Measurements from ENCODE around the gene GDPD4. TPM values are rescaled to one million over a fixed set of nuclear protein-coding genes. Genes with fewer than 3 reads are reported as not detected.
A peak's percentile ranks its signal among the peaks of the same experiment; 100 is the strongest.

GDPD4 gene
- total and polyA plus RNA-seq, 9 of the 15 experiments (the other 6 are each of a cell fraction or from before 2014, with no cell fraction given): 0.40 TPM; not detected in 8

DNA sequence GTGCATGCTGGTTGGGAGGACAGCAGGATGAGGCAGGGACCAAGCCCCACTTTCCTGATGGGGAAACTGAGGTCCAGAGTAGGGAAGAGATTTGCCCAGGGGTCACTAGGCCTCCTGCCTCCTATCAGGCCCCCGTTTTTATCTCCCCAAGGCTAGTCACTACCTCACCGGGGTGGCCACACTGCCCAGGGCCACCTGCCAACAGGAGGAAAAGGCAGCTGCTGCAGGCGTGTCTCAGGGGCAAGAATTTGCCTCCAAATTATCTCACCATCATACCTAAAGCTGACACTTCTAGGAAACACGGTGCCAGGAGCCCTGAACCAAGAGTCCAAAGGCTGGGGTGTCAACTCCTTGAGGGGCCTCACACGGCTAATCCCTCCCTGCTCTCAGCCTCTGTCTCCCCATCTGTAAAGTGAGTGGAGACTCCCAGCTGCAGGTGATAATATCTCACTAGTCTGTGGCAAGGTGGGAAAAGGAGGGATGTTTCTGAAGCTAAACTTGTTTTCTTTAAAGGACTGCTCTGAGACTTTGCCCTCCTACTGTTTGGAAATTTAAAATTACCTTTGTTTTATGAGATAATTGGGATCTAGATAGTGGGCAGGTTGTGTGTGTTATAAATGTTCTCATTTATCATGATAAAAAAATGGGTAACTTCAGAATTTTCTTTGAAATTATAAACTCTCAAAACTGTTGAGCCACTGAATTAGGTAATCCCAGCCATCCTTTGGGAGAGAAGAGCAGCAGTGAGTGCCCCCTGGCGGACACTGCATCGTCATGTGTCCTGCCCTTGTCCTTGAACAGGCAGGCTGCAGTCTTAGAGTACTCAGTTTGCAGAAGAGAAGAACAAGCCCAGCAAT, 113.5 kb downstream of the GDPD4 start:
- Histone ChIP-seq H3K9me1 (ENCODE audit: control insufficient read depth, insufficient read depth, low read length) (no peaks in the 10 kb centered on the region), H3K4me2 (ENCODE audit: insufficient read depth, low read length) (no peak overlapping the region), H3K4me1 (replicated peaks in 1 of 2; ENCODE audit: control insufficient read depth in 2 of 2, insufficient read depth in 2 of 2, low read length in 2 of 2) (peaks cover 4 to 29% of the 10 kb centered on the region in 2 experiments; a peak in 3 of 5 replicates), H3K27ac (ENCODE audit: extremely low read depth, low read depth, low read length) (no peak overlapping the region), H4K20me1 (replicated peaks; ENCODE audit: control insufficient read depth, insufficient read depth, low read length) (no peaks in the 10 kb centered on the region), H3K9ac (ENCODE audit: insufficient read depth in 1 of 2, low read depth in 2 of 2, low read length in 2 of 2) (0 out of 4 replicates have a peak overlapping the region, but pooled peaks of 1 of the 2 experiments have one; percentile 9), H2AFZ (ENCODE audit: low read depth, low read length) (no peak overlapping the region), H3K36me3 (ENCODE audit: control insufficient read depth, insufficient read depth, low read length) (no peaks in the 10 kb centered on the region), H3K27me3 (ENCODE audit: control insufficient read depth in 2 of 2, insufficient read depth in 2 of 2, low read length in 2 of 2) (peaks cover 9 to 52% of the 10 kb centered on the region in 2 experiments; a peak in 4 of 5 replicates), H3K4me3 (no peak overlapping the region), H3K9me3 (replicated peaks; ENCODE audit: control insufficient read depth, insufficient read depth, low read depth, low read length) (no peaks in the 10 kb centered on the region), H3K79me2 (ENCODE audit: control insufficient read depth, insufficient read depth, low read length) (no peaks in the 10 kb centered on the region)
- ChIA-PET CTCF (ENCODE audit: low intra/inter-chr PET ratio) (interaction anchor here (0.6 to 2.4 kb wide), 9 partner anchors 60 to 981 kb away, joined by 3 to 23 read pairs (median 3); partner anchors contain the start of gene MYO7A), POLR2A (interaction anchor here (0.6 to 1.5 kb wide), 4 partner anchors 11 to 199 kb away, joined by 3 read pairs; no protein-coding TSS in a partner anchor)
- DNase-seq (ENCODE audit: extremely low read depth in 1 of 4, low spot score in 3 of 4) (peak; percentile 80 to 85 (median 82)), FAIRE-seq (peak; percentile 95), ATAC-seq (peak; percentile 82)
- BruUV-seq (replicated peaks): no TSS peak
- in situ Hi-C loops (cut with MboI): loop anchor here (10.0 kb wide), 1 partner anchor 143 kb away; no protein-coding TSS in a partner anchor
- intact Hi-C loops (cut with micrococcal nuclease): loop anchor here (1.0 to 2.0 kb wide), 2 partner anchors 61 to 141 kb away; no protein-coding TSS in a partner anchor
- WGBS (ENCODE audit: insufficient coverage, low coverage, missing lambda C conversion rate): 5% methylated on average over 7 of the region's 7 CpGs
- TF ChIP-seq NFE2 (IDR thresholded peaks at IDR 0.05; ENCODE audit: low read depth) (peak; percentile 39; the same call in 1 of the 2 replicates), ATF7 (IDR thresholded peaks at IDR 0.05) (peak; percentile 19; the same call in 1 of the 2 replicates), ZNF551 (CRISPR knock-in tag; IDR thresholded peaks at IDR 0.05) (no peak), SNIP1 (IDR thresholded peaks at IDR 0.05; ENCODE audit: low read depth) (no peak), ZNF354B (CRISPR knock-in tag; IDR thresholded peaks at IDR 0.05) (no peak), ESRRA (IDR thresholded peaks at IDR 0.05; ENCODE audit: borderline replicate concordance, low read depth) (peak; percentile 85), XRCC5 (IDR thresholded peaks at IDR 0.05; ENCODE audit: low read depth, low read length) (0 out of 2 replicates have a peak, but pooled peaks have one; percentile 70), CEBPB (tag; IDR thresholded peaks at IDR 0.05) (peak; percentile 74), KLF10 (CRISPR knock-in tag; IDR thresholded peaks at IDR 0.05) (no peak)
- TF ChIP-seq, protein P1, sequence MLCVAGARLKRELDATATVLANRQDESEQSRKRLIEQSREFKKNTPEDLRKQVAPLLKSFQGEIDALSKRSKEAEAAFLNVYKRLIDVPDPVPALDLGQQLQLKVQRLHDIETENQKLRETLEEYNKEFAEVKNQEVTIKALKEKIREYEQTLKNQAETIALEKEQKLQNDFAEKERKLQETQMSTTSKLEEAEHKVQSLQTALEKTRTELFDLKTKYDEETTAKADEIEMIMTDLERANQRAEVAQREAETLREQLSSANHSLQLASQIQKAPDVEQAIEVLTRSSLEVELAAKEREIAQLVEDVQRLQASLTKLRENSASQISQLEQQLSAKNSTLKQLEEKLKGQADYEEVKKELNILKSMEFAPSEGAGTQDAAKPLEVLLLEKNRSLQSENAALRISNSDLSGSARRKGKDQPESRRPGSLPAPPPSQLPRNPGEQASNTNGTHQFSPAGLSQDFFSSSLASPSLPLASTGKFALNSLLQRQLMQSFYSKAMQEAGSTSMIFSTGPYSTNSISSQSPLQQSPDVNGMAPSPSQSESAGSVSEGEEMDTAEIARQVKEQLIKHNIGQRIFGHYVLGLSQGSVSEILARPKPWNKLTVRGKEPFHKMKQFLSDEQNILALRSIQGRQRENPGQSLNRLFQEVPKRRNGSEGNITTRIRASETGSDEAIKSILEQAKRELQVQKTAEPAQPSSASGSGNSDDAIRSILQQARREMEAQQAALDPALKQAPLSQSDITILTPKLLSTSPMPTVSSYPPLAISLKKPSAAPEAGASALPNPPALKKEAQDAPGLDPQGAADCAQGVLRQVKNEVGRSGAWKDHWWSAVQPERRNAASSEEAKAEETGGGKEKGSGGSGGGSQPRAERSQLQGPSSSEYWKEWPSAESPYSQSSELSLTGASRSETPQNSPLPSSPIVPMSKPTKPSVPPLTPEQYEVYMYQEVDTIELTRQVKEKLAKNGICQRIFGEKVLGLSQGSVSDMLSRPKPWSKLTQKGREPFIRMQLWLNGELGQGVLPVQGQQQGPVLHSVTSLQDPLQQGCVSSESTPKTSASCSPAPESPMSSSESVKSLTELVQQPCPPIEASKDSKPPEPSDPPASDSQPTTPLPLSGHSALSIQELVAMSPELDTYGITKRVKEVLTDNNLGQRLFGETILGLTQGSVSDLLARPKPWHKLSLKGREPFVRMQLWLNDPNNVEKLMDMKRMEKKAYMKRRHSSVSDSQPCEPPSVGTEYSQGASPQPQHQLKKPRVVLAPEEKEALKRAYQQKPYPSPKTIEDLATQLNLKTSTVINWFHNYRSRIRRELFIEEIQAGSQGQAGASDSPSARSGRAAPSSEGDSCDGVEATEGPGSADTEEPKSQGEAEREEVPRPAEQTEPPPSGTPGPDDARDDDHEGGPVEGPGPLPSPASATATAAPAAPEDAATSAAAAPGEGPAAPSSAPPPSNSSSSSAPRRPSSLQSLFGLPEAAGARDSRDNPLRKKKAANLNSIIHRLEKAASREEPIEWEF (CRISPR knock-in tag; IDR thresholded peaks at IDR 0.05): no peak
- TF ChIP-seq, protein P2, sequence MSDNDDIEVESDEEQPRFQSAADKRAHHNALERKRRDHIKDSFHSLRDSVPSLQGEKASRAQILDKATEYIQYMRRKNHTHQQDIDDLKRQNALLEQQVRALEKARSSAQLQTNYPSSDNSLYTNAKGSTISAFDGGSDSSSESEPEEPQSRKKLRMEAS (CRISPR knock-in tag; IDR thresholded peaks at IDR 0.05): no peak
